ENCODE data around the gene GLYATL1. TPM values are rescaled to one million over a fixed set of nuclear protein-coding genes. Genes with fewer than 3 reads are reported as not detected.

GLYATL1 gene
- total and polyA plus RNA-seq, 11 donors = 1.6 TPM; not detected in 10

DNA sequence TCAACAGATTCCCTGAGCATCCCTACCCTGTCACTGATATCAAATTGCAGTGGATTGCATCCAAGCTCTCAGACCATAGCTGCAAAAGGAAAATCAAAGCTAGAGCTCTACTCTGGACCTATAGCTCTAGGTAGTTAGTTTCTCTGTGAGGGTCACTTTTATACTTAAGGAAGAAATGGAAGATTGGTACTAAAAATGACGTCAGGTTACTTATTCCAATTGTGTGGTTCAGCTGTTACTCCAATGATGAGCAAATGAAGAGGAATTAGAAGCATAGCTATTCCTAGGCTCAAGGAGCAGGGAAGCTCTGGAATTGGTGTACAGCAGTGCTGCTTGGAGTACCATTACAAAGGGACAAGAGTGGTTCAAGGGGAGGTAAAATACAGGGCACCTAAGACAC is 36.4 kb upstream of the GLYATL1 start:
- intact Hi-C loops (cut with DNase I) = loop anchor here in 2 of 10 donors (10.0 kb wide), 1 partner anchor 248 kb away; no protein-coding TSS in a partner anchor
- Histone ChIP-seq H3K36me3 (no peaks in the 10 kb centered on the region), H3K4me1 (peaks cover 0 to 16% (median 0%) of the 10 kb centered on the region in 12 donors), H3K27ac (no peak overlapping the region), H3K9me3 (no peaks in the 10 kb centered on the region), H3K27me3 (peaks cover 2 to 74% (median 28%) of the 10 kb centered on the region in 9 donors), H3K4me3 (no peak overlapping the region)
- no peak for TF ChIP-seq POLR2A (IDR thresholded peaks at IDR 0.05)
- TF ChIP-seq, protein P1, sequence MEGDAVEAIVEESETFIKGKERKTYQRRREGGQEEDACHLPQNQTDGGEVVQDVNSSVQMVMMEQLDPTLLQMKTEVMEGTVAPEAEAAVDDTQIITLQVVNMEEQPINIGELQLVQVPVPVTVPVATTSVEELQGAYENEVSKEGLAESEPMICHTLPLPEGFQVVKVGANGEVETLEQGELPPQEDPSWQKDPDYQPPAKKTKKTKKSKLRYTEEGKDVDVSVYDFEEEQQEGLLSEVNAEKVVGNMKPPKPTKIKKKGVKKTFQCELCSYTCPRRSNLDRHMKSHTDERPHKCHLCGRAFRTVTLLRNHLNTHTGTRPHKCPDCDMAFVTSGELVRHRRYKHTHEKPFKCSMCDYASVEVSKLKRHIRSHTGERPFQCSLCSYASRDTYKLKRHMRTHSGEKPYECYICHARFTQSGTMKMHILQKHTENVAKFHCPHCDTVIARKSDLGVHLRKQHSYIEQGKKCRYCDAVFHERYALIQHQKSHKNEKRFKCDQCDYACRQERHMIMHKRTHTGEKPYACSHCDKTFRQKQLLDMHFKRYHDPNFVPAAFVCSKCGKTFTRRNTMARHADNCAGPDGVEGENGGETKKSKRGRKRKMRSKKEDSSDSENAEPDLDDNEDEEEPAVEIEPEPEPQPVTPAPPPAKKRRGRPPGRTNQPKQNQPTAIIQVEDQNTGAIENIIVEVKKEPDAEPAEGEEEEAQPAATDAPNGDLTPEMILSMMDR (IDR thresholded peaks at IDR 0.05) = no peak
- WGBS, 4 donors = 54 to 72% (median 64%) methylated on average over 1 of the region's 1 CpG
- ATAC-seq (no peak), DNase-seq (no peak)

DNA sequence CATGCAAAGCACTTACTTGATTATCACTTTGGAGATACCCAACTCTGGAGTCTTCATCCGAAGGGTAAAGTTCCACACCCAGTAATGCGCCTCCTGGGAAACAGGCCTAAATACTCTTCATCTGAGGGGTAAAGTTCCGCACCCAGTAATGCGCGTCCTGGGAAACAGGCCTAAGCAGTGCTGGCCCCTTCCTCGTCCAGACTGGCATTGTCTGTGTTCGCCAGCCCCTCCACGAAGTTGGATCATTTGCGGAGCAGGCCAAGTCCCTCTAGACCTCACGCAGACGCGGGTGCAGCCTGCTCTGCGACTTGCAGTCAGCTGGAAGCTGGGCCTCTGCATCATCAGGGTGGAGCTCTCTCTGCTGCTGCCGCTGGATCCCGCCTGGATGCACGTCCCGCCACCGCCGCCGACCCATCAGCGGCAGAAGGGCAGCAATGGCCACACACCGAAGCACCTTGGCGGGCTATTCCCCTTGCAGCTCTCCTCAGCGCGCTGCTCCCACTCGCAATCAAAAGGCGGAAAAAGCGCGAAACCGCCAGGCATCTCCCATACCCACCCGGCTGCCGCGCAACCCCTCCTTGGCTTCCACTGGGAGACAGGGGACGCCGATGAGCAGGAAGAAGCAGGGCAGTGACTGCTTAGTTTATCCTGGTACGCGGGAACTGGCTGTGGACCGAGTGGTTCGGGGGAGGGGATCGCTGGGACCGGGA is 34.1 kb upstream of the GLYATL1 start:
- DNase-seq (peak; percentile 20 to 62 (median 39)), ATAC-seq (peak; percentile 18 to 77 (median 62))
- Histone ChIP-seq H3K4me1 (peaks cover 0 to 20% (median 0%) of the 10 kb centered on the region in 12 donors), H3K36me3 (no peaks in the 10 kb centered on the region), H3K27me3 (peaks cover 2 to 76% (median 28%) of the 10 kb centered on the region in 9 donors), H3K9me3 (no peaks in the 10 kb centered on the region), H3K4me3 (peak overlapping the region; percentile 10 to 59 (median 42)), H3K27ac (peak overlapping the region in 6 of 12 donors; percentile 12 to 36 (median 24))
- intact Hi-C loops (cut with DNase I) = loop anchor here in 2 of 10 donors (10.0 kb wide), 1 partner anchor 250 kb away; no protein-coding TSS in a partner anchor
- WGBS, 4 donors = 4 to 7% (median 5%) methylated on average over 28 to 41 of the region's 41 CpGs
- TF ChIP-seq POLR2A (IDR thresholded peaks at IDR 0.05) = no peak
- TF ChIP-seq, protein P1 (IDR thresholded peaks at IDR 0.05) = no peak

DNA sequence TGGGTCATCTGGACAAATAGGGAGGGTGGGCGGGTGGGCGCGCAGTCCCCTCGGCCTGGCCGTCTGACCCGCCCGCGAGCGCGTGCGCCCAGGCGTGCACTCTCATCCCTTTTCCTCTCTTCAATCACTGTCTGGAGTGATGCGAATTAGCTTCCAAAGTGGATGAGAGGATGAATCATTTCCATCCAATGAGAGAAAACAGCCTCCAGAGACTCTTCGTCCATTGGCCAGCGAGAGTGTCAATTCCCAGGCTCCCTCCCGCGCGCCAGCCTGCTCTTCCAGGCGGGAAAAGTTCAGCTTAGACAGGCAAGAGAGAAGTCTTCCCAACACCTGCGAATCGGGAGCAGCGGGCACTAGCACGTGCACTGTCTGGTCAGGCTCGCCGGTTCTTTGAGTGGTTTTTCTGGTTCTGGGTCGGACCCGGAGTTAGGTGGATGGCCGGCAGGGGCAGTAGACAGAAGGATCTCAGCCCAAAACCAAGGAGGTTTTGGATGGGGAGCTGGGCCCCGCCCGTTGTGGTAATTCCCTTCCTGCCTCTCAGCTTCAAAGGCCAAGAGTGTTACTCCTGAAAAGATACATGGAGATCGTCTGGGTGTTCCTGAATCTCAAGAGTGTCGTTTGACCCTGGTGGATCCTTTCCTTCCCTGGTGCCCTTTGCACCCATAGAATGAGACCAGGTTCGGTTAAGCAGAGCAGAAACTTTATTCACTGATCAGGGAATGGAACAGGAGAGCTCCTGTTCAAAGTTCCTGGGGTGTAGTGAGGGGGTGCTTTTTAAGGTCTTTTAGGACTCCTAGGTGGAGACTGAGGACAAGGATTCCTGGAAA is 33.4 kb upstream of the GLYATL1 start:
- Histone ChIP-seq H3K36me3 (no peaks in the 10 kb centered on the region), H3K4me1 (peaks cover 0 to 20% (median 0%) of the 10 kb centered on the region in 12 donors), H3K27me3 (peaks cover 2 to 69% (median 28%) of the 10 kb centered on the region in 9 donors), H3K27ac (peak overlapping the region in 5 of 12 donors; percentile 12 to 36 (median 27)), H3K4me3 (peak overlapping the region; percentile 10 to 59 (median 42)), H3K9me3 (no peaks in the 10 kb centered on the region)
- intact Hi-C loops (cut with DNase I) = loop anchor here in 2 of 10 donors (10.0 kb wide), 1 partner anchor 251 kb away; no protein-coding TSS in a partner anchor
- ATAC-seq (peak; percentile 50 to 92 (median 82)), DNase-seq (peak; percentile 55 to 81 (median 64))
- 7 to 9% (median 8%) methylated on average over 14 to 33 of the region's 33 CpGs for WGBS, 4 donors
- no peak for TF ChIP-seq POLR2A (IDR thresholded peaks at IDR 0.05)
- TF ChIP-seq, protein P1 (IDR thresholded peaks at IDR 0.05) = peak in 7 of 12 donors; percentile 11 to 42 (median 31)

Measured in heart left ventricle (tissue), 16 donors.